Measurements from ENCODE around the gene ALPK1.

The ALPK1 gene

GRCh38 chr4:112377594-112378242 lies 80.5 kb downstream of the ALPK1 start:
- no peaks in the 10 kb centered on the region for H3K9me3 ChIP-seq
- H3K27ac ChIP-seq = no peak overlapping the region
- DNase-seq = no peak
- TF ChIP-seq CTCF (IDR thresholded peaks at IDR 0.05) = no peak
- intact Hi-C loops (cut with DNase I; ENCODE audit: low total_unique reads) = no loop called here
- H3K36me3 ChIP-seq = peaks cover 0 to 30% (median 12%) of the 10 kb centered on the region in 3 donors
- H3K27me3 ChIP-seq = no peaks in the 10 kb centered on the region
- peaks cover 0 to 31% (median 0%) of the 10 kb centered on the region in 4 donors for H3K4me1 ChIP-seq
- H3K4me3 ChIP-seq = no peak overlapping the region

DNA sequence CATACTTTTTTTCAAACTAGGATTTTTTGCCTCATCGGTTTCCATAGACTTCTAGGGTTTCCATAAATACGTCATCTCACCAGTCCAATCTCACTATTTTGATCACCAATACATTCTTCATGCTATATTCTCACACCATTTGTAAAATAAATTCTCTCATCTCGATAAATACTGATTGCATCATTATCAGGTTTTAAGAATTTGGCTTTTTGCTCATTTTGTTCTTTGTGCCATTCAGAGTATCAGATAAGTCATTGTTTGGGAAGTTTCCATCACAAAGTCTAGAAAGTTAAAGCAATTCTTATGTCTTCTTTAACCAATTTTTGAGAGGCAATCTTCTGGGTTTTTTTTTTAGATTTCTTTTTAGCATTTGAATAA lies 81.1 kb downstream of the ALPK1 start:
- peaks cover 0 to 31% (median 0%) of the 10 kb centered on the region in 4 donors for H3K4me1 ChIP-seq
- DNase-seq = no peak
- H3K4me3 ChIP-seq = no peak overlapping the region
- H3K9me3 ChIP-seq = no peaks in the 10 kb centered on the region
- TF ChIP-seq CTCF (IDR thresholded peaks at IDR 0.05) = no peak
- H3K27me3 ChIP-seq = no peaks in the 10 kb centered on the region
- H3K36me3 ChIP-seq = peaks cover 1 to 31% (median 12%) of the 10 kb centered on the region in 3 donors
- intact Hi-C loops (cut with DNase I; ENCODE audit: low total_unique reads) = no loop called here
- H3K27ac ChIP-seq = no peak overlapping the region

GRCh38 chr4:112378858-112379257 lies 81.7 kb downstream of the ALPK1 start:
- no peak overlapping the region for H3K27ac ChIP-seq
- no peak overlapping the region for H3K4me3 ChIP-seq
- no peaks in the 10 kb centered on the region for H3K9me3 ChIP-seq
- no peaks in the 10 kb centered on the region for H3K27me3 ChIP-seq
- intact Hi-C loops (cut with DNase I; ENCODE audit: low total_unique reads) = no loop called here
- H3K36me3 ChIP-seq = peaks cover 7 to 31% (median 15%) of the 10 kb centered on the region in 3 donors
- no peak for DNase-seq
- TF ChIP-seq CTCF (IDR thresholded peaks at IDR 0.05) = no peak
- H3K4me1 ChIP-seq = peaks cover 0 to 31% (median 0%) of the 10 kb centered on the region in 4 donors

DNA sequence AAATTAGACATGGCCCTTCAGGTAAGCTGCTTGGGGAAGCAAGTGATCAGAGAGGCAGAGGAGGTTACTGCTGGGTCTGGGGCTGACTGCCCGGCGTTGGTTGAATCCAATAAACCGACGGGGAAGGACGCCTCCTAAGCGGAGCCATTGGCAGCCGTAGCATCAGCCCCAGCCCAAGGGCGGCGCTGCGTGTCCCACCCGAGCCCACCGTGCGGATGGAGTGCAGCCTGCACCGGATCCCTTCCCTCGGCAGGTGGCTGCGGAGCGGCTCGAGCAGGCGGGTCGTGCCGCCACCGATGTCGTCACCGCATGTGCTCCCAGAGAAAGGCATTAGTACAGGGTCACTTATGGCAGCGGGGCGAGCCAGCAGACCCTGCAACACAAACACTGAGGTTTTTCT lies 82.1 kb downstream of the ALPK1 start:
- intact Hi-C loops (cut with DNase I; ENCODE audit: low total_unique reads) = no loop called here
- DNase-seq = peak in 1 of 2 donors; percentile 60
- peak overlapping the region; percentile 15 to 20 for H3K4me3 ChIP-seq
- no peak overlapping the region for H3K27ac ChIP-seq
- no peaks in the 10 kb centered on the region for H3K27me3 ChIP-seq
- peaks cover 0 to 31% (median 0%) of the 10 kb centered on the region in 4 donors for H3K4me1 ChIP-seq
- H3K9me3 ChIP-seq = no peaks in the 10 kb centered on the region
- no peak for TF ChIP-seq CTCF (IDR thresholded peaks at IDR 0.05)
- peaks cover 7 to 33% (median 20%) of the 10 kb centered on the region in 3 donors for H3K36me3 ChIP-seq

DNA sequence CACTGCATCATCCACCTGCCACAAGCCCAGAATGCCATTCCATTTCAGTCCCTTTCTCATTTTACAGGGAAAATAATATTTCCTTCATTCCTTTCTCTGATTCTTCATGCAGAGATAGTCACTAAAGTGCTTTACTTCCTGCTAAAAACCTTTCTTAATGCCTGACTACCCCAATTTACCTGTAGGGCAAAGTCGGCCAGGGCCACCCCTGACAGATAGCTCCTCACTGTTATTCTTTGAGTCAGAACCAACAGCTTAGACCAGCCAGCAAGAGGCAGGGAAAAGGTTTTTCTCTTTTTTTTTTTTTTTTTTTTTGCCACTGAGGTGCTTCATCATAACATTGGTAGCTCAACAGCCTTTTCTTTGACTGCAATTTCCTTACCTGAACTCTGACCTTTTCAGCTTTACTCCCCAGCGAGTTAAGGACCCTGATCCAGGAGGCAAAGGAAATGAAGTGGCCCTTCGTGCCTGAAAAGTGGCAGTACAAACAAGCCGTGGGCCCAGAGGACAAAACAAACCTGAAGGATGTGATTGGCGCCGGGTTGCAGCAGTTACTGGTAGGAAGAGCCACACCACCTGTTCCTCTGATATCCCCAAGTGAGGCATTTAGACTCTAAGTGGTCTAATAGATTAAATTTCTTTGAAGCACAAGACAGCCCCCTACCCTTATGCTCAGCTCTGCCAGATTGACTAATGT lies 85.0 kb downstream of the ALPK1 start:
- peaks cover 0 to 31% (median 0%) of the 10 kb centered on the region in 4 donors for H3K4me1 ChIP-seq
- H3K27me3 ChIP-seq = no peaks in the 10 kb centered on the region
- H3K4me3 ChIP-seq = no peak overlapping the region
- H3K9me3 ChIP-seq = no peaks in the 10 kb centered on the region
- no peak overlapping the region for H3K27ac ChIP-seq
- intact Hi-C loops (cut with DNase I; ENCODE audit: low total_unique reads) = no loop called here
- no peak for TF ChIP-seq CTCF (IDR thresholded peaks at IDR 0.05)
- DNase-seq = no peak
- peaks cover 13 to 40% (median 28%) of the 10 kb centered on the region in 3 donors for H3K36me3 ChIP-seq

Data from tibial artery (tissue), 4 donors.